Fibroblast of pulmonary artery (primary cell): ENCODE results near the gene NUDT6.
A peak's percentile ranks its signal among the peaks of the same experiment; 100 is the strongest.
"Not testable (repeated sequence)": the region's sequence is repeated elsewhere in the genome, so short reads cannot be mapped to it uniquely, and the experiment has no call there.

ENCODE experiments used
- DNase-seq: peaks from one replicate; pipeline ENCODE4 v3.0.0-alpha.2; 2010; ENCODE audit warnings: low read depth
- H3K4me3 ChIP-seq: replicated peaks from 2 replicates; pipeline ENCODE4 v1.5.1; 2011; ENCODE audit warnings: low read depth, mild to moderate bottlenecking, control low read depth, low read length, moderate library complexity
- CTCF ChIP-seq: IDR thresholded peaks from 2 replicates; pipeline ENCODE4 v1.5.1; 2011; ENCODE audit warnings: mild to moderate bottlenecking, control low read depth, low read length, inconsistent platforms; ENCODE audit errors: missing control alignments

The NUDT6 gene

DNA sequence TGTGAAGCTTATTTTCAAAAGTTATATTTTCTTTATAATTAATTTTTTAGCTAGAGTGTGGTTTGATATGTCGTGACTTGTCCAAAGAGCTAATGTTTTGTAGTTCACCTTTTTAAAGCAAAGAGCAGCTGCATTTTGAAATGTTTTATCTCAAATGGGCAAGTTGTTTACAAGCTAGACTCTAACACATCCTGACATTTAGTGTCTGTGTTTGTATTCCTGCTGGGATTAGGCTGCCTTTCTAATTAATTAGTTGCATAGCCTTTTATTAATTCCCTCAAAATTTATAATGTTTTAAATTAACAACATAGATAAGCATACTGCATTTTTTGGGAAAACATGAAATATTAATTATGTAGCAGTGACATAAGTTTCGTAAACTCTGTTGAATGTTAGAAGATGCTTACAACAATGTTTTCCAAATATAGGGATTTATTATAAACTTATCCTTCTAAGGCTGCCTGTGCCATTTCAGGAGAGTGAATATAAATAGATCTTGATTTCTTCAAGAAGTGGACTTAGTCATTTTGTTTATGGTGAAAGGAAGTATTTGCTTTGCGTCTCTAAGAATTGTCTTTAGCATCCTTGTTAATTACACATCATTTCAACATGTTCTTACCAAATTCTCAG is 37.7 kb upstream of the NUDT6 start:
- no peak overlapping the region for H3K4me3 ChIP-seq
- DNase-seq = peak; percentile 28
- no peak for TF ChIP-seq CTCF

GRCh38 chr4:122959441-122959840 is 37.0 kb upstream of the NUDT6 start:
- H3K4me3 ChIP-seq = no peak overlapping the region
- no peak for TF ChIP-seq CTCF
- DNase-seq = peak; percentile 1

DNA sequence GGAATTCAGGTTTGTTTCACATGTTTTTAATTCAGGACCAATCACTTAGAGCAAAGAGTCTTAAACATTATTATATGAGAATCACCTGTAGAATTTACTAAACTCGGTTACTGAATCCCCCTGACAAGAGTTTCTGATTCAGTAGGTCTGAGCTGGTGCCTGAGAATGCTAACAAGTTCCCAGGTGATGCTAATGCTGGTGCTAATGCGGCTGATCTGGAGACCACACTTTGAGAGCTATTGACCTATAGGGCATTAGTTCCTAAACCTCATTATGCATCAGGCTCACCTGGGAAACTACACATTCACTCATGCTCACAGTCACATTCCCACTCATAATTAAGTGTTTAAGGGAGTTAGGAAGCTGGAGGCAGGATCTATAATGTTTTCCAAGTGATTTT is 36.1 kb upstream of the NUDT6 start:
- no peak overlapping the region for H3K4me3 ChIP-seq
- DNase-seq = no peak
- no peak for TF ChIP-seq CTCF

- DNase-seq = no peak
- TF ChIP-seq CTCF = no peak
- no peak overlapping the region for H3K4me3 ChIP-seq
Observed at GRCh38 chr4:122953924-122954323, 31.5 kb upstream of the NUDT6 start.

- DNase-seq = no peak
- TF ChIP-seq CTCF = no peak
- H3K4me3 ChIP-seq = no peak overlapping the region
Observed at GRCh38 chr4:122952028-122952427, 29.6 kb upstream of the NUDT6 start.

DNA sequence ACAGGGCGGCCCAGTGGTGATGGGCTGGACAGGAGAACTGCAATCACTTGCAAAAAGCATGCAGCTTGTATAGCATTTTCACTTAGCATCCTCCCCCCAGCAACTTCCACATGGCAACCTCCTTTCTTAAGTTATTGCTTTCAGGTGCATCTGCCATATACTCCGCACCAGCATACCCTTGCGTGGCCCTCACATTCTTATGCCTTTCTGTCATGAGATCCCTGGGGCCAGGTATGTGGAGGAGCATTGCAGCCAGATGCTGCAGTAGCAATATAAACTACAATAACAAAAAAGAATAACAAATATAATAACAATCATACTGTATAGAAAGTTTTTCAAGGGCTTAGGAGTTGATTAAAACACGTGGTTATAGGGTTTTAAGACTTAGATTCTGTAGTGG is 26.3 kb upstream of the NUDT6 start:
- H3K4me3 ChIP-seq = no peak overlapping the region
- TF ChIP-seq CTCF = no peak
- no peak for DNase-seq

DNA sequence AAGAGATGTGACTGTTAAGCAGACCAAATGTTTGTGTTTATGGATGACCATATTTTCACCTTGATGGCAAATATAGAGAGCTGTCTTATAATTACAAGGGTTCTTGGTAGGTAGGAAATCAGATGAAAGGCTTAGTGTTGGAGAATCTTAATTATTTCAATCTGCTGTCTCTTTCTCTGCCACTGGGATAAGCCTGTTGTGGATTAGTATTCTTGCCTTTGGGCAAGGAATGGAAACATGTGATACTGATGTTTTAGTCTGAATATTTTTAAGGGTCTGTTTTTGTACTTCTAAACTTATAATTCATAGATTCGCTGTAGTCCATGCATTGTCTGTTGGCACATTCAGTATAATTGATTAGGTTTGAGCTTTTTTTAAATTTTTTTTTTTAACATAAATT is 23.7 kb upstream of the NUDT6 start:
- DNase-seq = no peak
- no peak for TF ChIP-seq CTCF
- H3K4me3 ChIP-seq = no peak overlapping the region

GRCh38 chr4:122945136-122945535 is 22.7 kb upstream of the NUDT6 start:
- not testable (repeated sequence) for DNase-seq, H3K4me3 ChIP-seq
